ENCODE results near the gene DGKD. TPM values are rescaled to one million over a fixed set of nuclear protein-coding genes. Genes with fewer than 3 reads are reported as not detected.

Gene DGKD
- total RNA-seq, 1 donor from 2014 or later, result 86.7 TPM

GRCh38 chr2:233381638-233381995 is 27.3 kb downstream of the DGKD start:
- no peak for TF ChIP-seq CTCF (IDR thresholded peaks at IDR 0.05)
- Histone ChIP-seq H3K27me3 (no peaks in the 10 kb centered on the region), H3K4me3 (no peak overlapping the region), H3K9me3 (no peaks in the 10 kb centered on the region), H3K36me3 (no peaks in the 10 kb centered on the region), H3K4me1 (peaks cover 17% of the 10 kb centered on the region), H3K27ac (no peak overlapping the region)
- ATAC-seq (no peak), DNase-seq (no peak)
- intact Hi-C loops (cut with DNase I), result no loop called here

GRCh38 chr2:233384015-233384414 is 29.7 kb downstream of the DGKD start:
- no peak for TF ChIP-seq CTCF (IDR thresholded peaks at IDR 0.05)
- peaks cover 36% of the 10 kb centered on the region for H3K4me1 ChIP-seq

GRCh38 chr2:233384811-233385488 is 30.7 kb downstream of the DGKD start:
- TF ChIP-seq CTCF (IDR thresholded peaks at IDR 0.05), result no peak
- Histone ChIP-seq H3K4me3 (no peak overlapping the region), H3K27me3 (no peaks in the 10 kb centered on the region), H3K27ac (no peak overlapping the region), H3K4me1 (peaks cover 36% of the 10 kb centered on the region), H3K36me3 (peaks cover 5% of the 10 kb centered on the region), H3K9me3 (no peaks in the 10 kb centered on the region)
- peak; percentile 56 for ATAC-seq
- no peak for DNase-seq
- intact Hi-C loops (cut with DNase I), result no loop called here

More at GRCh38 chr2:233384015-233384414, 29.7 kb downstream of the DGKD start:
- no peaks in the 10 kb centered on the region for H3K36me3 ChIP-seq
- H3K9me3 ChIP-seq, result no peaks in the 10 kb centered on the region
- H3K4me3 ChIP-seq, result no peak overlapping the region
- no peak for ATAC-seq
- intact Hi-C loops (cut with DNase I), result no loop called here
- DNase-seq, result no peak
- no peaks in the 10 kb centered on the region for H3K27me3 ChIP-seq
- H3K27ac ChIP-seq, result no peak overlapping the region

GRCh38 chr2:233385489-233386044 is 31.3 kb downstream of the DGKD start:
- TF ChIP-seq CTCF (IDR thresholded peaks at IDR 0.05), result no peak
- no peaks in the 10 kb centered on the region for H3K27me3 ChIP-seq
- H3K9me3 ChIP-seq, result no peaks in the 10 kb centered on the region
- no peak overlapping the region for H3K27ac ChIP-seq
- no peak for ATAC-seq
- no peak overlapping the region for H3K4me3 ChIP-seq
- H3K4me1 ChIP-seq, result peaks cover 36% of the 10 kb centered on the region
- DNase-seq, result no peak
- peaks cover 11% of the 10 kb centered on the region for H3K36me3 ChIP-seq
- intact Hi-C loops (cut with DNase I), result no loop called here

- Histone ChIP-seq H3K27me3 (no peaks in the 10 kb centered on the region), H3K27ac (peak overlapping the region; percentile 59), H3K4me3 (no peak overlapping the region), H3K4me1 (peaks cover 36% of the 10 kb centered on the region), H3K9me3 (no peaks in the 10 kb centered on the region), H3K36me3 (peaks cover 20% of the 10 kb centered on the region)
- intact Hi-C loops (cut with DNase I), result no loop called here
- DNase-seq (no peak), ATAC-seq (peak; percentile 23)
- no peak for TF ChIP-seq CTCF (IDR thresholded peaks at IDR 0.05)
These were observed 32.2 kb downstream of the DGKD start for GRCh38 chr2:233386382-233387041.
